ENCODE results near the gene MPV17. TPM values are rescaled to one million over a fixed set of nuclear protein-coding genes. Genes with fewer than 3 reads are reported as not detected.

The MPV17 gene
- polyA plus RNA-seq, 1 donor (not counting 4 experiments of a cell fraction or from before 2014, with no cell fraction given): 125 TPM

GRCh38 chr2:27347641-27348040 is 24.7 kb upstream of the MPV17 start:
- H3K9ac ChIP-seq (ENCODE audit: control insufficient read depth, extremely low read depth, insufficient read depth, low read length): no peak overlapping the region

DNA sequence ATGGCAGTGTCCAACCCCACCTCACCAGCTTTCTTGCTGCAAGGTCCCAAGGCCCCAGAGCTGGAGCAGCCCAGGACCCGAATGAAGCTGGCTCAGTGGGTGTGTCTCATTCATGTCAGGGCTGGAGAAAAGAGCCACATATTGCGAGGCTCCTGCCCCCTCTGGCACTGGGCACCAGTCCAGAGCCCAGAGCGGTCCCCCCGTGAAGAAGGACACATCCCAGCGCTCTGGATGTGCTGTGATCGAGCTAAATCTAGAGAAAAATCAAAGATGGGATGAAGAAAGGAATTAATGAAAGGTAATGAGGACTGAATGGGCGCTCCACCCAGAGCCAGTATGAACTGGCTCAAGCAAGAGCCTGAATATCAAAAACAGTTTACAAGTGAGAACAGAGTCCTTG is 13.3 kb upstream of the MPV17 start:
- H3K27ac ChIP-seq (ENCODE audit: control insufficient read depth, insufficient read depth, low read length): no peak overlapping the region
- H3K36me3 ChIP-seq (ENCODE audit: control insufficient read depth in 2 of 2, extremely low read depth in 1 of 2, insufficient read depth in 2 of 2, low read length in 2 of 2): peaks cover 39 to 41% of the 10 kb centered on the region in 2 experiments
- no peaks in the 10 kb centered on the region for H4K20me1 ChIP-seq (ENCODE audit: control insufficient read depth, extremely low read depth, insufficient read depth, low read length)
- no peak overlapping the region for H3K9ac ChIP-seq (ENCODE audit: control insufficient read depth, extremely low read depth, insufficient read depth, low read length)
- dilution Hi-C loops (cut with MboI; ENCODE audit: extremely low pct_ligation_motif_present, low sequenced_read_pairs): no loop called here
- FAIRE-seq (no peak), DNase-seq (ENCODE audit: low read depth, low spot score) (no peak)
- H2AFZ ChIP-seq (ENCODE audit: control insufficient read depth, low read length): no peak overlapping the region
- no peaks in the 10 kb centered on the region for H3K4me1 ChIP-seq (ENCODE audit: control insufficient read depth, extremely low read depth, insufficient read depth, low read length)
- no peaks in the 10 kb centered on the region for H3K27me3 ChIP-seq (ENCODE audit: control insufficient read depth, extremely low read depth, insufficient read depth, low read length)
- H3K9me3 ChIP-seq (ENCODE audit: control insufficient read depth, low read depth, low read length): no peaks in the 10 kb centered on the region
- TF ChIP-seq, protein P1, sequence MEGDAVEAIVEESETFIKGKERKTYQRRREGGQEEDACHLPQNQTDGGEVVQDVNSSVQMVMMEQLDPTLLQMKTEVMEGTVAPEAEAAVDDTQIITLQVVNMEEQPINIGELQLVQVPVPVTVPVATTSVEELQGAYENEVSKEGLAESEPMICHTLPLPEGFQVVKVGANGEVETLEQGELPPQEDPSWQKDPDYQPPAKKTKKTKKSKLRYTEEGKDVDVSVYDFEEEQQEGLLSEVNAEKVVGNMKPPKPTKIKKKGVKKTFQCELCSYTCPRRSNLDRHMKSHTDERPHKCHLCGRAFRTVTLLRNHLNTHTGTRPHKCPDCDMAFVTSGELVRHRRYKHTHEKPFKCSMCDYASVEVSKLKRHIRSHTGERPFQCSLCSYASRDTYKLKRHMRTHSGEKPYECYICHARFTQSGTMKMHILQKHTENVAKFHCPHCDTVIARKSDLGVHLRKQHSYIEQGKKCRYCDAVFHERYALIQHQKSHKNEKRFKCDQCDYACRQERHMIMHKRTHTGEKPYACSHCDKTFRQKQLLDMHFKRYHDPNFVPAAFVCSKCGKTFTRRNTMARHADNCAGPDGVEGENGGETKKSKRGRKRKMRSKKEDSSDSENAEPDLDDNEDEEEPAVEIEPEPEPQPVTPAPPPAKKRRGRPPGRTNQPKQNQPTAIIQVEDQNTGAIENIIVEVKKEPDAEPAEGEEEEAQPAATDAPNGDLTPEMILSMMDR (optimal IDR thresholded peaks at IDR 0.05 in 1 of 3, IDR thresholded peaks at IDR 0.05 in 1 of 3, conservative IDR thresholded peaks at IDR 0.05 in 1 of 3; ENCODE audit: extremely low read depth in 1 of 3, insufficient read depth in 2 of 3, low read length in 3 of 3): no peak
- TF ChIP-seq EZH2 (IDR thresholded peaks at IDR 0.05; ENCODE audit: low read length): no peak
- H3K79me2 ChIP-seq (ENCODE audit: control insufficient read depth, insufficient read depth, low read length): no peaks in the 10 kb centered on the region
- H3K9me1 ChIP-seq (ENCODE audit: control insufficient read depth, extremely low read depth, insufficient read depth, low read length): no peaks in the 10 kb centered on the region
- H3K4me2 ChIP-seq (ENCODE audit: control insufficient read depth, extremely low read depth, insufficient read depth, low read depth, low read length): no peak overlapping the region
- H3K4me3 ChIP-seq (ENCODE audit: control insufficient read depth in 2 of 3, extremely low read depth in 1 of 3, insufficient read depth in 2 of 3, low read depth in 1 of 3, low read length in 3 of 3): no peak overlapping the region

More at GRCh38 chr2:27347641-27348040, 24.7 kb upstream of the MPV17 start:
- H3K79me2 ChIP-seq (ENCODE audit: control insufficient read depth, insufficient read depth, low read length): peaks cover 82% of the 10 kb centered on the region
- no peak overlapping the region for H2AFZ ChIP-seq (ENCODE audit: control insufficient read depth, low read length)
- dilution Hi-C loops (cut with MboI; ENCODE audit: extremely low pct_ligation_motif_present, low sequenced_read_pairs): no loop called here
- no peaks in the 10 kb centered on the region for H3K4me1 ChIP-seq (ENCODE audit: control insufficient read depth, extremely low read depth, insufficient read depth, low read length)
- TF ChIP-seq EZH2 (IDR thresholded peaks at IDR 0.05; ENCODE audit: low read length): no peak
- TF ChIP-seq, protein P1 (optimal IDR thresholded peaks at IDR 0.05 in 1 of 3, IDR thresholded peaks at IDR 0.05 in 1 of 3, conservative IDR thresholded peaks at IDR 0.05 in 1 of 3; ENCODE audit: extremely low read depth in 1 of 3, insufficient read depth in 2 of 3, low read length in 3 of 3): no peak
- H3K9me1 ChIP-seq (ENCODE audit: control insufficient read depth, extremely low read depth, insufficient read depth, low read length): no peaks in the 10 kb centered on the region
- no peak overlapping the region for H3K27ac ChIP-seq (ENCODE audit: control insufficient read depth, insufficient read depth, low read length)
- no peak overlapping the region for H3K4me3 ChIP-seq (ENCODE audit: control insufficient read depth in 2 of 3, extremely low read depth in 1 of 3, insufficient read depth in 2 of 3, low read depth in 1 of 3, low read length in 3 of 3)
- no peak overlapping the region for H3K4me2 ChIP-seq (ENCODE audit: control insufficient read depth, extremely low read depth, insufficient read depth, low read depth, low read length)
- H3K9me3 ChIP-seq (ENCODE audit: control insufficient read depth, low read depth, low read length): no peaks in the 10 kb centered on the region
- FAIRE-seq (no peak), DNase-seq (ENCODE audit: low read depth, low spot score) (no peak)
- no peaks in the 10 kb centered on the region for H3K27me3 ChIP-seq (ENCODE audit: control insufficient read depth, extremely low read depth, insufficient read depth, low read length)
- peaks cover 8 to 11% of the 10 kb centered on the region in 2 experiments for H3K36me3 ChIP-seq (ENCODE audit: control insufficient read depth in 2 of 2, extremely low read depth in 1 of 2, insufficient read depth in 2 of 2, low read length in 2 of 2)
- no peaks in the 10 kb centered on the region for H4K20me1 ChIP-seq (ENCODE audit: control insufficient read depth, extremely low read depth, insufficient read depth, low read length)
